GM21737 (cell line): ENCODE results near the gene POU1F1.
A peak's percentile ranks its signal among the peaks of the same experiment; 100 is the strongest.
"Not testable (repeated sequence)": the region's sequence is repeated elsewhere in the genome, so short reads cannot be mapped to it uniquely, and the experiment has no call there.

Experiments used
- ATAC-seq: cut with Tn5 transposase; IDR thresholded peaks from one replicate; pipeline ENCODE4 v1.9.1; 2021; ENCODE audit warnings: mild to moderate bottlenecking, moderate library complexity; ENCODE audit not compliant: unreplicated experiment

Gene POU1F1, protein sequence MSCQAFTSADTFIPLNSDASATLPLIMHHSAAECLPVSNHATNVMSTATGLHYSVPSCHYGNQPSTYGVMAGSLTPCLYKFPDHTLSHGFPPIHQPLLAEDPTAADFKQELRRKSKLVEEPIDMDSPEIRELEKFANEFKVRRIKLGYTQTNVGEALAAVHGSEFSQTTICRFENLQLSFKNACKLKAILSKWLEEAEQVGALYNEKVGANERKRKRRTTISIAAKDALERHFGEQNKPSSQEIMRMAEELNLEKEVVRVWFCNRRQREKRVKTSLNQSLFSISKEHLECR

DNA sequence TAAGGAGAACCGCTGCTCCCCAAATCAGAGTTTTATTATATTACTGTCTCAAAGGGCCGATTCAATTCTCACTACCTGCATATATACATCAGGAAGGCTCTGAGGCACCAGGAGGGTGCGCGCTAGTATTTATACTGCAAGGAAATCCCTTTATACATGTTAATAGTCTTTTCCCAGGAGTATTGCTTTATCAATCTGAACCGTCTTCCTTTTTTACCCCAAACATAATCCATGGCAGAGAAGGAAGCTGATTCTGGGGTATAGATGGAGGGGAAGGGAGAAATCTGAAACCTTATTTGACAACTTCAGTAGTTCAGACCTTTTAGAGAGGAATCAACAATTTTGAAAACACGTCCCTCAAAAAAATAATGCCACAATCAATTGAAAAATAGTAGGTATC lies at the start of gene POU1F1:
TSS of gene POU1F1 (minus strand) at position 101 of the 400 bp plus-strand sequence. CDS start 122 bp downstream, outside the sequence.
- ATAC-seq = no peak

DNA sequence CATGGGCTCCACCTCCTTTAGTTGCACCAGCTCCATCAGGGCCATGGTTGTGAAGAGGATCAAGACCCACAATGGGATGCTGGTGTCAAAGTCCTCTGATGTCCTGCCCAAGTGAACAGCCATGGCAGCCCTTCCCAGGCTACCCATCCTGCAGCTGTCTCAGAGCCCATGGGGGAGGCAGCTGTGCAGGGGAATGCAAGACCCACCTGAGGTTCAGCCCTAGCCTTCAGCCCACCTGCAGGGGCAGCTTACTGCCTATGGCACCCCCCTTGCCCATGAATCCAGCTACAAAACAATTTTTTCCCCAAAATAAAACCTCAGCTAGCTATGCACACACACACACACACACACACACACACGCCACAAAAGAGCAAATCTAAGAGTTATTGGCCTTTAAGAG lies 48.2 kb upstream of the POU1F1 start:
- ATAC-seq = no peak

DNA sequence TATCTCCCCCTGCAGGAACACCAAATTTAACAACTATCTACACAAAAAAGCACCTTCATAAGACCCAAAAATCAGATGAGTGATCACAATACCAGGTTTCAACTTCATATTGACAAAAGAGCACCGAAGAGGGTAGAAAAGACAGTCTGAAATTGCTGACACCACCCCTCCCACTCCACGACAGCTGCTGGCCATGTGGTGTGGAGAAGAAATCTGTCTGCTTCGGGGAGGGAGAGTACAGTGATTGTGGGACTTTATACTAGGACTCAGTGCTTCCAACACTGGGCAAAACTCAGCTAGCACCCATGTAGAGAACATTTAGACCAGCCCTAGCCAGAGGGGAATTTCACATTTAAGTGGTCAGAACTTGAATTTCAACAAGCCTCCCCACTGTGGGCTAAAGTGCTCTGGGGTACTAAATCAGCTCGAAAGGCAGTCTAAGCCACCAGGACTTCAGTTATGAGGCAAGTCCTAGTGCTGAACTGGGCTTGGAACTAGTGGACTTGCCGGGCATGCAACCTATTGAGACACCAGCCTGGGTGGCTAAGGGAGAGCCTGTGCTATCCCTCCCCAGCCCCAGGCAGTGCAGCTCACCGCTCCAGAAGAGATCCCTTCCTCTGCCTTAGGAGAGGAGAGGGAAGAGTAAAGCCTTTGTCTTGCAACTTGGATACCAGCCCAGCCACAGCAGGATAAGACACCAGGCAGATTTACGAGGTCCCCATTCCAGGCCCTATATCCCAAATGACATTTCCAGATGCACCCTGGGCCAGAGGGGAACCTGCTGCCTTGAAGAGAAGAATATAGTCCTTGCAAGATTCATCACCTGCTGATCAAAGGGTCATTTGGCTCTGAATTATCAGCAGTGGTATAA lies 44.6 kb upstream of the POU1F1 start:
- ATAC-seq = no peak

DNA sequence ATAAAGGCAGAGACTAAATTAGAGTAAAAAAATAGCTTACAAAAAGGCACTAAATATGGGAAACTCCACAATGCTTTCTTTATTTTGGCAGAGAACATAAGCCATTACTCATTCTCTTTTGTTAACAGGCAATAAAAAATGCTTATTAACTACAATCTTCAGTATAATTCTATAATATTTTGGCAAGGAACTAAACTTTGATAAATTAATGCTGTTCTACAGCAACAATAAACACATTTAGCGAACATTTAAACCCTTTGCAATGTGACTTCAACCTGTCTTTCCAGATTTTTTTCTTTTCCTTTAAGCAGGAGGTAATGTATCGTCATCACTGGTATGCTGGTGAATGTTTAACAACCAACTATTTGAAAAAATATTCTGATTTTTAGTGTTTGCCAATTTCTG lies 42.2 kb upstream of the POU1F1 start:
- no peak for ATAC-seq

DNA sequence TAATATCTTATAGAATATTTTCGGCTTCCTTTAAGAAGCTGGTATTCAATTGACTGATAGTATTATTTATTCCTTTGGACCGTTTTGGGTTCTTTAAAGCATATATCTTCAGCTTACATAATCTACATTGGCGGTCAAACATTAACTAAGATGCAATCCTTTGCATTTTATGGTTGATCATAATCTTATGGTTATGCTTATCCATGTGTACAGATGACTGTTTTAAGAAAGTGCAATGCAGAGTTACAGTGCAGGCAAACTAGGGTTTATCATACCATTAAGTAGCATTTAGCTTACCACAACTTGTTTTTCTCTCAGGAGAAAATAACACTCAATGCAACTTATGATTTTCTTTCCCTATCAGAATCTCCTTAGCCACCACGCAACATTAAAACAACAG lies 41.4 kb upstream of the POU1F1 start:
- ATAC-seq = no peak

DNA sequence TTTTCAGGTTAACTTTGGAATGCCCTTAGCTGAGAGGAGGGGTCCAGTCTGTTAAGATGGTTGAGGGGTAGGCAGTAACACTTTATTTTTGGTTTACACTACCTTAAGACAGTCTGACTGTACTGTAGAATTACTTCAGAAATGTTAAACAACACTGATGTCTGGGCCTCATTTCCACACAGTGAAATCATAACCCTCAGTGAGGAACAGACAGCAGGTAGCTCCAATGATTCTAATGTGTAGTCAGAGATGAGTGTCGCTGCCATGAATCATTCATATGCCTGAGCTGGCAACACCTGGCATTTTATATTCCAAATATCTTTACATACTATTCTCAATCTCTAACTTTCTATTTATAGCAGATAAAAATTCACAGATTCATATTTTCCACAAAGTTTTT lies 37.3 kb upstream of the POU1F1 start:
- no peak for ATAC-seq

DNA sequence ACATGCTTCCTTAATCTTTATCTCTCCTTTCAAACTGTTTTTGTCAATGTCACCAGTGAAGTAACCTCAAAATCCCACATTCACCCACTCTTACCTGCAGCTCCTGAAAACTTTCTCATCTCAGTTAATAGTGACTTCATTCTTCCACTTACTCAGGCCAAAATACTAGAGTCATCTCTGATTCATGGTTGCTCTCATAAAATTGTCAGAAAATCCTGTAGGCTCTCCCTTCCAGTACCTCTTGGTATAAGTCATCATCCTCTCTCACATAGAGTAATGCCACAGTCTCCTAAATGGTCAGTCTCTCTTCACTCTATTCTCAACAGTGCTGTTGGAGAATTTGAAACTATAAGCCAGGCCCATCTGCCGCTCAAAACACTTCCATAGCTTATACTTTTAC lies 34.9 kb upstream of the POU1F1 start:
- ATAC-seq = no peak

DNA sequence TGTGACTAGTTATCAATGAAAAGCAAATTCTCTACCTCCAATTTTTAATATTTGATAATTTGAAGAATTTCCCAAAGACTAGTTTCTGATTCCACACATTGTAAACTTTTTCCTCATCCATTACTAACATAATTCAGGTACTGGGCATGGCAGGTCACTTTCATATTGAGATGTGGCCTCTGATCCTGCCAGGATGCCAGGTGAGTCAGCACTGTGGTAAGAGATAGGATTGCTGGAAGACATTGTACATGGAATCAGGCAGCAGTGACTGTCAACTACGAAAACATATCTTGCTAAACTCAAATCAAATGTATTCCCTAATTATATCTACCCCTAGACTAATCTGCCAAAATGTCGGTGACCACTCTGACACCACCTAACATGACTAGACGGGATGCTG lies 33.2 kb upstream of the POU1F1 start:
- no peak for ATAC-seq

DNA sequence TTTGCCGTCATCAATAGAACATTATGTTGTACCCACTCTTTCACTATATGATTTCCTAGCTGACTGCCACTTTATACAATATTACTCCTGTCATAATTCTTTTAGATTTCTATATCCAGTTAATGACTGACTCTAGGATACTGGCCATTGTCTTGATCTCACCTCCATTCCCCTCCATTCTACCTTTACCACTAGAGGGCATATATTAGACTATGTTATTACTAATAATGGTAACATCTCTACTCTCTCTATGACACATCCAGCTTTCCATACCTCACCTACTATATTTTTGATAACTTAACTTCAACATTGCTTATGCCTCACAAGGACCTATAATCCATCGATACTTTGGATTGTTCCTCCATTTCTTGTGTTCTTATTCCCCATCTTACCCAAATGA lies 31.4 kb upstream of the POU1F1 start:
- no peak for ATAC-seq

DNA sequence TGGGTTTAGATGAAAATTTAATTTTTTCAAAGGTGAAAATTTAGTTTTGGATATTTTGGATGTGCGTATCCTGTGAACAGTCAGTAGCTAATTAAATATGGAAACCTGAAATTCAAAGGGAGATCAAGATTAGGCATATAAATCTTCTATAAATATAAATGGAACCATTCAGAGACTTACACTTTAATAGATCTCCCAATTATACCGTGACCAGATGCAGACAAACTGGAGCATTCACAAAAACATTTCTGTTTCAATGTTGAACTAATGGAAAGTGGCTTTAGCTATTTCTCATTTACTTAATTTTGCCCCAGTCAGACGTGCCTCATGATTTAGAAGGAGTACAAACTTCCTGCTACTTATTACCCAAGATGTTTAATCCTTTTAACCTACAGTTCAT lies 29.1 kb upstream of the POU1F1 start:
- no peak for ATAC-seq

DNA sequence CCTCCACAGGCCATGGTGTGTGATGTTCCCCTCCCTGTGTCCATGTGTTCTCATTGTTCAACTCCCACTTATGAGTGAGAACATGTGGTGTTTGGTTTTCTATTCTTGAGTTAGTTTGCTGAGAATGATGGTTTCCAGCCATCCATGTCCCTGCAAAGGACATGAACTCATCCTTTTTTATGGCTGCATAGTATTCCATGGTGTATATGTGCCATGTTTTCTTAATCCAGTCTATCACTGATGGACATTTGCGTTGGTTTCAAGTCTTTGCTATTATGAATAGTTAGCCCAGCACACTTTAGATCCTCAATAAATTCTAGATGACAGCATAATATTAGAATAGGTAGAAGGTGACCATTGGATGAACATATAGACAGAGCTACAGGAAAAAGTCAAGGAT lies 28.6 kb upstream of the POU1F1 start:
- ATAC-seq = not testable (repeated sequence)

DNA sequence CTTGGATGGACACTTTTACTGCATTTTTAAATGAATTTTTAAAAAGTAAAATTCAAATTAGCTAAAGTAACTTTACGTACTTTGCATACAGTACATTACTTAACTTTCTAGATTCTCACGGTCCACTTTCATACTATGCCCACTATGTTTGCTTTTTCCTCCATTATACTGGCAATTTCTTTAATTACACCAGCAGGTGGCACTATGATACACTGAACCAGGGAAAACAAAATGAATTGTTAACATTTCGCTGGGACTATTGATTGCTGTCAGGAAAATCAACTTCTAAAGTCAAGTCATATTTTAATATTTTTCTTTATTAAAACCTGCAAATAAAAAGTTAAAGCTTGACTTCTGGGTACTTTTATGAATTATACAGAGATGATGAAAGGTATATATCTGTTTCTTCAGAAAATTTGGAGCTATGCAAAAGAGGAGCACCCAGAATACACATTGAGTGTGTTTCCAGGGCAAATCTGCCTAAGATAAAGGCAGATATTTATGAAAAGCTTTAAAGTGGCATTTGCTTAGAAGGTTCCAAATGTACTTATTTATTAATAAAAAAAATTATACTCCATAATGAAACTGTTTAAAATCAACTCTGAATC lies 21.8 kb upstream of the POU1F1 start:
- no peak for ATAC-seq

DNA sequence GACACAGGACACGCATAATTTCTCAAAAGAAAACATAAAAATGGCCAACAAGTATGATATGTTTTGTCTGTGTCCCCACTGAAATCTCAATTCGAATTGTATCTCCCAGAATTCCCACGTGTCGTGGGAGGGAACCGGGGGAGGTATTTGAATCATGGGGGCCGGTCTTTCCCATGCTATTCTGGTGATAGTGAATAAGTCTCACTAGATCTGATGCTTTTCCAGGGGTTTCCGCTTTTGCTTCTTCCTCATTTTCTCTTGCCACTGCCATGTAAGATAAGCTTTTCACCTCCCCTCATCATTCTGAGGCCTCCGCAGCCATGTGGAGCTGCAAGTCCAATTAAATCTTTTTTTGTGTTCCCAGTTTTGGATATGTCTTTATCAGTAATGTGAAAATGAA lies 12.1 kb upstream of the POU1F1 start:
- no peak for ATAC-seq

DNA sequence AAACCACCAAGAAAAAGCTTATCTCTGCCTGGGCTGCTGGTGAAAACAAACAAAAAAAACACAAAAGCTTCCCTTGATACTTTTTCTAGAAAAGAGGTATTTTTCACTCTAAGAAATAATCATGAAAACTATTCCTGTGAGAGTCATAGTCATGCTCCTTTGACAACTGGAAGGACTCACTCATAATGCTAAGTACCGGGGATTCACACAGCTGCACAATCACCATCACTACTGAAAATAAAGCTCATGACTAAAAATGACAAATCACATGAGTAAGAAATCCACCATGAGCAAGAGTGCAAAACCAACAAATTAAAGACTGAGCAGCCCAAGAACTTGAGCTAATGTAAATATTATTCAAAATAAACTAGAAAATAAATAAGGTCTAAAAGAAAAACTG lies 10.6 kb upstream of the POU1F1 start:
- ATAC-seq = no peak

DNA sequence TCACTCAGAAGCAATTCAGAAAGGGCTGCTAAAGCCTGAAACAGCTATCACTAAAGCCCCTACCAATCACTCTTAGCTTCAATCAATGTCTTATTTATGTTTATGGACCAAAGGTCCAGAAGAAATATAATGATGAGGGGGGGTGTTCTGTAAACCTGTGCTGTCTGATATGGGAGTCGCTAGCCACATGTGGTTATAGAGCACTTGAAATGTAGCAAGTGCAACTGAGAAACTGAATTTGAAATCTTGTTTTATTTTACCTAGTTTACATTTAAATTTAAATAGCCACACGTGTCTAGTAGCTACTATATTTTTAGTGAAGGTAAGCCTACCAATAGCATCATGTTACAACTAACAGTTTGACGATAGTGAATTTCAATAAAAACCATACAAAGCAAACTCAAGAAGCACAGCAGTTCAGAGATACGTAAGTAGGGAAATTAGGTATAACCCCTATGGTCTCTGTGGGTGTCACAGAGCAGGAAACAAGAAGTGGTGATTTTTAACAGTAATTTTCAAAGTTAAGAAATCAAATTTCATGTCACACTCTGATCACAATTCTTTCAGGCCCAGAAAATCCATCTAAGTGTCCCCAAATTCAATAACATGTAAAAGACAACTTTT lies 3.6 kb downstream of the POU1F1 start:
- peak; percentile 77 for ATAC-seq

DNA sequence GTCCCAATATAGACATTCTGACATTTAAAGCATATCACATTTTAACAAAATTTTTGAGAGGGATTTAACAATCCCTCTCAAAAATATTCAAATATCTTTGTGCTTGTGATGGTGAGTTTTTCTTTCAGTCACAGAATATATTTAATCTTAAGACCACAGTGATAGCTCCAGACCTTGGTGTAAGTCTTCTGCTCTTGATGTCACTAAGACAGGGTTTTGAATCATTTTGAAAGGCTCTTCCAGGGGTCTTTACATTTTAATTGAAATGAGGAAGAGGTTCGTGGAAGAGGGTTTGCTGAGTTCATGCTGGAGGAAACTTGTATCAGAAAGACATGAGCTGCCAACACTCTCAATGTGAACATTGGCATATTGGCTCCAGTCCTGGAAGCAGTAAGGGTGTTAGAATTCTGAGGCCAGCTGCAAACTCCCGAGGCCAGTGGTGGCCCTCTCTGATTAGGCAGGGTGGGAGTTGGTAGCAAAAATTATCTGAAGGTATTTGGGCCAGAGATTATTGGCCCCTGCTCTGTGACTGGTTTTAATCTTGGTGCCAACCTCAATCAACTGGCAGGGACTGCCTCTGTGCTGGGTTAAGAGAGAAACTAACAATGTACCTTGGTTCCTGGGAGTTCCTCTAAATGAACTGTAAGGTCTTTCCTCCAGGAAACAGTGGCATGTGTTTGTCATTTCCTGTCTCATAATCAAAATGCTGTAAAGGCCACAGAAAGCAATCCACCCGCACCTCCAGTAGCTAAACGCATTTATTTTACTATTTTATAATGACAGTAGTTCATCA lies 5.3 kb downstream of the POU1F1 start:
- ATAC-seq = no peak

DNA sequence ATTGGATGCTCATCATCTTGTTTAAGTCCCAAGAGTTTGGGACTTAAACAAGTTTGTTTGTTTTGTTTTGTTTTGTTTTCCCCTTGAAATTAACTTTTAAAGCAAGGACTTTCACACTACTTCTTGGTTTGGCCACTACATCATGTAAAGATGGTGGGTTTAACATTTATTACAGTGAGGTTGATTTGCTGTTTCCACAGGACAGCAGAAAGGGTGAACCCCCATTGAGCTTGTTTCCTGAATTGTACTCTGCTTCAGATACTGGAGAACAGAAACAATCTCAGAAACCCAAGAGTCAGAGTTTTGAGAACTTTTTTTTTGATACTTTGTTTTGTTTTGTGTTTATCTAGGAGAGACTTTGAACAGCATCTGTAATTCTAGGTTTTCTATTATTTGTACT lies 6.7 kb downstream of the POU1F1 start:
- no peak for ATAC-seq

DNA sequence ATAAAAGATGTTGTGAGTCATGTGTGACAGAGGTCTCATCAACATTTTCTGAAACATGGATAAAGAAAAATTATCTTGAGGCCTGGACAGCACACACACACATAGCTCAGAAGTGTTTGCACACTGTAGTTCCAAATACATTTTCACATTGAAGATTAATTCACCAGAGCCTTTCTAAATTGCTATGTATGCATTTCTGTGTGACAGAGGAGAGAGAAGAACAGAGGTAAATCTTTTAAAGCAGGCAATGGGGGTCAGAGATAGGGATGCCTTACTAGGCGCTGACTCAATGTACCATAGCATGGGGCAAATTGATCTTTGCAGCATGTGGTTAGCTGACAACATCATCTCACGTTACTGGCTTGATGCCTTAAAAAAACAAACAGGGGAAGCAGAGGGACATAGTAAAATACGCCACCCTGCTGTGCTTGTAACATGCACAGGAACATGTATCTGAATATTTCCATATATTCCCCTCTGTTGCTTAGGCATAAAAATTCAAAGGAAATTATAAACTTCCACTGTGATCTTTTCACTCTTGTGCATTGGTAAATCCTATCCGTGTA lies 7.7 kb downstream of the POU1F1 start:
- ATAC-seq = no peak

DNA sequence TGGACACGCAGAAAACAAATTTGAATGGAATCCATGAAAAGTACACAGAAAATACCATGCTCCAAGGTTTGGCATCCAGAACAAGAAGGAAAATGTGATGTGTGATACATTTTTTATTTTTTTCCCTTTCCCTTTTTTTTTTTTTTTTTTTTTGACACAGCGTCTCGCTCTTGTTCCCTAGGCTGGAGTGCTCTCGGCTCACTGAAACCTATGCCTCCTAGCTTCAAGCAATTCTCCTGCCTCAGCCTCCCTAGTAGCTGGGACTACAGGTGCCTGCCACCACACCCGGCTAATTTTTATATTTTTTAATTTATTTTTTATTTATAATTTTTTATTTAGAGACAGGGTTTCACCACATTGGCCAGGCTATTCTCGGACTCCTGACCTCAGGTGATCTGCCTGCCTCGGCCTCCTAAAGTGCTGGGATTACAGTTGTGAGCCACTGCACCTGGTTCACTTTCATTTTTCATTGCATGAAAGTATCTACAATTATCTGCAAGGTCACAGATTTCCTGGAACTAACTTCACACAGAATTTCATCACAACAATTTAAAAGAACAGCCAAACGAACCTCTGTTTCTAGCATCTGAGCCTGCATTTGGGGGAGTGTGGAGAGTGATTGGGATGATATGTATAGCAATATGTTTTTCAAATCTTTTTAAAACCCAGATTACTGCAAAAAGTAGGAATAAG lies 8.3 kb downstream of the POU1F1 start:
- no peak for ATAC-seq

DNA sequence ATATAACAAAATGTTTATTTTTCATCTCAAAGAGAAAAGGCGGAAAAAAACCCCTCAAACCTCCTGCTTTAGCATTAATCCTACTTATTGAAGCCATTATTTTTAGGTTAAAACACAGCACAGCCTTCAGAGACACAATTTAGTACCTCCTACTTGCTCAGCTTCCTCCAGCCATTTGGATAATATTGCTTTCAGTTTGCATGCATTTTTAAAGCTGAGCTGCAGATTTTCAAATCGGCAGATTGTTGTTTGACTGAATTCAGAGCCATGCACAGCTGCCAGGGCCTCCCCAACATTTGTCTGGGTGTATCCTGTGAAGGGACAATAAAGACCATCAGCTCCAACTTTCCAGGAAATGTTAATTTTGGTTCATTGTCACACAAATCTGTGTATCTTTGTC lies 14.5 kb downstream of the POU1F1 start:
- ATAC-seq = no peak
